Measurements from ENCODE around the gene CPNE4.
"Not testable (repeated sequence)": the region's sequence is repeated elsewhere in the genome, so short reads cannot be mapped to it uniquely, and the experiment has no call there.

Gene CPNE4

DNA sequence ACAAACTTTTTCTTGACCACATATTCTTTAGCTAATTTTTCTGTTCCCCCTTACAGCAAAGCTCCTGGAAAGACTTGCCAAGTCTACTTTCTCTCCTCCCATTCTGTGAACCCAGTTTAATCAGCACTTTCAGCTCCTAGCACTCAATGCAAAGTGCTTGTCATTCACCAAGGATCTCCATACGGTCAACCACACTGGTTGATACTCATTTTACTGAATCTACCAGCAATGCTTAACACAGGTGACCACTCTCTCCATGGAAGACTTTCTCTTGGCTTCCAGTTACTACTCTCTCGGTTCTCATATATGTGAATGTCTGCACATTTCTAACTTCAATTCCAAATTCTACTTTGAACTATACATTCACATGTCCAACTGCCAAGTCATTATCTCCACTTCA is 543.7 kb downstream of the CPNE4 start:
- no peak overlapping the region for H3K4me3 ChIP-seq (ENCODE audit: low read depth, low read length)
- TF ChIP-seq, protein P1, sequence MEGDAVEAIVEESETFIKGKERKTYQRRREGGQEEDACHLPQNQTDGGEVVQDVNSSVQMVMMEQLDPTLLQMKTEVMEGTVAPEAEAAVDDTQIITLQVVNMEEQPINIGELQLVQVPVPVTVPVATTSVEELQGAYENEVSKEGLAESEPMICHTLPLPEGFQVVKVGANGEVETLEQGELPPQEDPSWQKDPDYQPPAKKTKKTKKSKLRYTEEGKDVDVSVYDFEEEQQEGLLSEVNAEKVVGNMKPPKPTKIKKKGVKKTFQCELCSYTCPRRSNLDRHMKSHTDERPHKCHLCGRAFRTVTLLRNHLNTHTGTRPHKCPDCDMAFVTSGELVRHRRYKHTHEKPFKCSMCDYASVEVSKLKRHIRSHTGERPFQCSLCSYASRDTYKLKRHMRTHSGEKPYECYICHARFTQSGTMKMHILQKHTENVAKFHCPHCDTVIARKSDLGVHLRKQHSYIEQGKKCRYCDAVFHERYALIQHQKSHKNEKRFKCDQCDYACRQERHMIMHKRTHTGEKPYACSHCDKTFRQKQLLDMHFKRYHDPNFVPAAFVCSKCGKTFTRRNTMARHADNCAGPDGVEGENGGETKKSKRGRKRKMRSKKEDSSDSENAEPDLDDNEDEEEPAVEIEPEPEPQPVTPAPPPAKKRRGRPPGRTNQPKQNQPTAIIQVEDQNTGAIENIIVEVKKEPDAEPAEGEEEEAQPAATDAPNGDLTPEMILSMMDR (IDR thresholded peaks at IDR 0.05; ENCODE audit: borderline replicate concordance, insufficient read depth, low read depth, low read length) = no peak

DNA sequence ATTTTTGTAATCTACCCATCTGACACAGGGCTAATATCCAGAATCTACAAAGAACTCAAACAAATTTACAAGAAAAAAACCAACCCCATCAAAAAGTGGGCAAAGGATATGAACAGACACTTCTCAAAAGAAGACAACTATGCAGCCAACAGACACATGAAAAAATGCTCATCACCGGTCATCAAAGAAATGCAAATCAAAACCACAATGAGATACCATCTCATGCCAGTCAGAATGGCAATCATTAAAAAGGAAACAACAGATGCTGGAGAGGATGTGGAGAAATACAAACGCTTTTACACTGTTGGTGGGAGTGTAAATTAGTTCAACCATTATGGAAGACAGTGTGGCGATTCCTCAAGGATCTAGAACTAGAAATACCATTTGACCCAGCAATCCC is 548.3 kb downstream of the CPNE4 start:
- not testable (repeated sequence) for H3K4me3 ChIP-seq (ENCODE audit: low read depth, low read length)

DNA sequence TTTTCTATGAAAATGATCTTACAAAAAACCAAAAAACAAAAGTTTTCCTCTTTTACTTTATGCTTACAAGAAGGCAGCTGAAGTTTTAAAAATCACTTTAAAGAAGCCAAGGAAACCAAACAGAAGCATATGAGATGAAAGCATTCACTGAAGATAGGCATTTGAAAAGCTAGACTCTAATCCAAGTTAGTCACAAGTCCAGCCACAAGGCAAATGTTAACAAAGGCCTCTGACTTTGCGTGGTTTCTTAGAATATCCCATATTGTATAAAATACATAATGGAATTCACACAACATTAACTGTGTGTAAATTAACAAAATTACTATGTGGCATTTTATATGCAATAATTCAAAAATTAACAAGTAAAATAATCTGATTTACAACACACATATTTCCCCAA is 549.7 kb downstream of the CPNE4 start:
- H3K4me3 ChIP-seq (ENCODE audit: low read depth, low read length) = no peak overlapping the region
- TF ChIP-seq, protein P1 (IDR thresholded peaks at IDR 0.05; ENCODE audit: borderline replicate concordance, insufficient read depth, low read depth, low read length) = no peak

DNA sequence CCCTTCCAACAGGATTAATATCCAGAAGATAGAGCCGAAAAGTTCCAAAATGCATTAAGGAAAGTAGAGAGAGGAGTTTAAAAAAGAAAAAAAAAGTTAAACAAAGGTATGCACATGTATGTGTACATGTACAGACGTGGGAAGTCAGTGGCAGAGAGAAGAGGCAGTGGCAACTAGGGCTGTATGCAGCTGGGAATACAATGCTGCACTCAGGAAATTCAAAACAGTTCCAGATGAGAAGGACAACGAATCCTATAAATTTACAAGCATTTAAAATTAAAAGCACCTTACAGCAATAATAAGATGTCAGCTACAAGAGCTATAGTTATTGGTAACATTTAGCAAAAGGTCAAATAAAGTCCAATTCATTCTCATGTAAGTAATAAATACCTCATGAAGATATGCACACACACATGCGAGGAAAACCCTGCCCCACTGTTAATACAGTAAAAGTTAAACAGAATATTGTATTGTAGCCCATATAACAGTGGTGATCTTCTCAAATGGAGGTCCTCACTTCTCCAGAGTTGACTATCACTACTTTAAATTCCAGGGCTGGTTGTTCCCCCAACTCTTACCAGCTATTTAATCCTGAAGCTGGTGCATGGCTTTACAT is 550.2 kb downstream of the CPNE4 start:
- H3K4me3 ChIP-seq (ENCODE audit: low read depth, low read length) = no peak overlapping the region
- TF ChIP-seq, protein P1 (IDR thresholded peaks at IDR 0.05; ENCODE audit: borderline replicate concordance, insufficient read depth, low read depth, low read length) = no peak
